ENCODE results near the gene DUSP21. TPM values are rescaled to one million over a fixed set of nuclear protein-coding genes. Genes with fewer than 3 reads are reported as not detected.
"Not testable (repeated sequence)": the region's sequence is repeated elsewhere in the genome, so short reads cannot be mapped to it uniquely, and the experiment has no call there.

DUSP21 gene
- total RNA-seq, 2 experiments from 2014 or later, result not detected

DNA sequence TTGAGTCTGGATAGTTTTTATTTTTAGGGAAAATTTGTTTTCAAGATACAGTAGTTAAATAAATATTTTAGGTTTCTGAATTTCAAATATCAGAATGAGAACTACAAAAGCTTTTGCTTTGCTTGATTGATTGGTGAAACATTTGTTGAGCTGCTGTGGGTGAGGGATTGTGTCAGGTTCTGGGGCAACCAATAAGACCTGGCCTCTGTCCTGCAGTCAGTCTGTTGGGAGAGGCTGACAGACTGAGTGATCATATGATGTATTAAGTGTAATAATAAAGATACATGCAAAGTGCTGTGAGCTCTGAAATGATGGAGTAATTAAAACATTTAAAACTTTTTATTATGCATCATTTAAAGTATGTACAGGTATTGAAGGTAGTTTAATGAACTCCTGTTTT, 38.8 kb downstream of the DUSP21 start:
- no peak overlapping the region for H3K27ac Mint-ChIP-seq
- peaks cover 3% of the 10 kb centered on the region for H3K36me3 Mint-ChIP-seq (ENCODE audit: low read depth)
- H3K27me3 Mint-ChIP-seq (ENCODE audit: low read depth), result no peaks in the 10 kb centered on the region
- H3K9me3 Mint-ChIP-seq, result no peaks in the 10 kb centered on the region
- no peak overlapping the region for H3K4me3 Mint-ChIP-seq
- no peak for DNase-seq
- intact Hi-C loops (cut with micrococcal nuclease), result no loop called here
- peaks cover 38% of the 10 kb centered on the region for H3K4me1 Mint-ChIP-seq (ENCODE audit: low read depth)
- CTCF ChIA-PET, result interaction anchor here (0.7 kb wide), 2 partner anchors 66 to 108 kb away, joined by 5 to 6 read pairs; no protein-coding TSS in a partner anchor

- intact Hi-C loops (cut with micrococcal nuclease), result no loop called here
- H3K27me3 Mint-ChIP-seq (ENCODE audit: low read depth), result no peaks in the 10 kb centered on the region
- H3K9me3 Mint-ChIP-seq, result no peaks in the 10 kb centered on the region
- peaks cover 49% of the 10 kb centered on the region for H3K4me1 Mint-ChIP-seq (ENCODE audit: low read depth)
- CTCF ChIA-PET, result no interaction called here
- no peak overlapping the region for H3K4me3 Mint-ChIP-seq
- peaks cover 1% of the 10 kb centered on the region for H3K36me3 Mint-ChIP-seq (ENCODE audit: low read depth)
- DNase-seq, result no peak
- no peak overlapping the region for H3K27ac Mint-ChIP-seq
Observed at GRCh38 chrX:44884944-44885343, 41.1 kb downstream of the DUSP21 start.

GRCh38 chrX:44889824-44890223, 46.0 kb downstream of the DUSP21 start:
- Mint-ChIP-seq H3K27me3 (ENCODE audit: low read depth) (no peaks in the 10 kb centered on the region), H3K4me3 (no peak overlapping the region)

GRCh38 chrX:44890247-44890646, 46.4 kb downstream of the DUSP21 start:
- Mint-ChIP-seq H3K27me3 (ENCODE audit: low read depth) (no peaks in the 10 kb centered on the region), H3K27ac (no peak overlapping the region), H3K9me3 (no peaks in the 10 kb centered on the region), H3K4me3 (no peak overlapping the region), H3K36me3 (ENCODE audit: low read depth) (peaks cover 2% of the 10 kb centered on the region), H3K4me1 (ENCODE audit: low read depth) (peaks cover 27% of the 10 kb centered on the region)
- DNase-seq, result no peak
- CTCF ChIA-PET, result no interaction called here
- intact Hi-C loops (cut with micrococcal nuclease), result no loop called here

More at GRCh38 chrX:44889824-44890223, 46.0 kb downstream of the DUSP21 start:
- no peaks in the 10 kb centered on the region for H3K9me3 Mint-ChIP-seq
- no peak overlapping the region for H3K27ac Mint-ChIP-seq
- H3K36me3 Mint-ChIP-seq (ENCODE audit: low read depth), result peaks cover 2% of the 10 kb centered on the region
- CTCF ChIA-PET, result no interaction called here
- intact Hi-C loops (cut with micrococcal nuclease), result no loop called here
- peaks cover 28% of the 10 kb centered on the region for H3K4me1 Mint-ChIP-seq (ENCODE audit: low read depth)
- DNase-seq, result no peak

DNA sequence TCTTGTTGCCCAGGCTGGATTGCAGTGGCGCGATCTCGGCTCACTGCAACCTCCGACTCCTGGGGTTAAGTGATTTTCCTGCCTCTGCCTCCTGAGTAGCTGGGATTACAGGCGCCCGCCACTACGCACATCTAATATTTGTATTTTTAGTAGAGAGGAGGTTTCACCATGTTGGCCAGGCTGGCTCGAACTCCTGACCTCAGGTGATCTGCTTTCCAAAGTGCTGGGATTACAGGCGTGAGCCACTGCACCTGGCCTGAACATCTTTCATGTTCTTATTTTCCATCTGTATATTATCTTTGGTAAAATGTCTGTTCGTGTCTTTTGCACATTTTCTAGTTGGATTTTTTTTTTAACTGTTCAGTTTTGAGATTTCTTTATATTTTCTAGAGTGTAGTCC, 46.9 kb downstream of the DUSP21 start:
- H3K4me3 Mint-ChIP-seq; H3K27ac Mint-ChIP-seq; CTCF ChIA-PET; H3K36me3 Mint-ChIP-seq (ENCODE audit: low read depth); H3K27me3 Mint-ChIP-seq (ENCODE audit: low read depth); H3K9me3 Mint-ChIP-seq; intact Hi-C loops (cut with micrococcal nuclease); DNase-seq: not testable (repeated sequence)
- peaks cover 29% of the 10 kb centered on the region for H3K4me1 Mint-ChIP-seq (ENCODE audit: low read depth)

- intact Hi-C loops (cut with micrococcal nuclease), result no loop called here
- peaks cover 28% of the 10 kb centered on the region for H3K4me1 Mint-ChIP-seq (ENCODE audit: low read depth)
- DNase-seq, result no peak
- H3K4me3 Mint-ChIP-seq, result no peak overlapping the region
- H3K9me3 Mint-ChIP-seq, result peaks cover 3% of the 10 kb centered on the region
- peaks cover 4% of the 10 kb centered on the region for H3K36me3 Mint-ChIP-seq (ENCODE audit: low read depth)
- no peaks in the 10 kb centered on the region for H3K27me3 Mint-ChIP-seq (ENCODE audit: low read depth)
- no peak overlapping the region for H3K27ac Mint-ChIP-seq
- CTCF ChIA-PET, result no interaction called here
Observed at GRCh38 chrX:44891642-44892041, 47.8 kb downstream of the DUSP21 start.

Other genes starting within 250 kb of the DUSP21 start
- gene KDM6A, start 29.2 kb downstream of the DUSP21 start, total RNA-seq, result 10 to 100 TPM; 21.5 to 22.5 TPM

Measured in activated naive CD4-positive, alpha-beta T cell treated with anti-CD3 and anti-CD28 coated beads for 36 hours (primary cell).